HCT116 (cell line): ENCODE data around the gene FHIT.

Source experiments
- ATF3 ChIP-seq: IDR thresholded peaks from 2 replicates; pipeline ENCODE4 v1.6.1; 2012
- CEBPB ChIP-seq: IDR thresholded peaks from 2 replicates; pipeline ENCODE4 v1.6.1; 2012; ENCODE audit warnings: low read depth
- CTCF ChIP-seq, 3 experiments: fragments of 200-600 bp in 1 of 3; sonication (generic) in 1 of 3; IDR thresholded peaks in 2 of 3; conservative IDR thresholded peaks in 1 of 3; 2 replicates each; pipeline ENCODE4 v1.5.1; 2012 to 2017; ENCODE audit warnings: low read depth in 2 of 3, low read length in 2 of 3, antibody characterized with exemption in 1 of 3, borderline replicate concordance in 1 of 3, control low read depth in 1 of 3, mild to moderate bottlenecking in 1 of 3, mixed read lengths in 1 of 3, mixed run types in 1 of 3, moderate library complexity in 1 of 3; ENCODE audit not compliant: insufficient read depth in 1 of 3
- EZH2 ChIP-seq: fragments of 200-600 bp; sonication (generic); IDR thresholded peaks from 2 replicates; pipeline ENCODE4 v1.6.1; 2017; ENCODE audit warnings: antibody characterized with exemption, mixed run types
- EZH2phosphoT487 ChIP-seq: fragments of 200-600 bp; IDR thresholded peaks from 2 replicates; pipeline ENCODE4 v1.6.1; 2018; ENCODE audit warnings: antibody characterized with exemption, borderline replicate concordance
- YY1 ChIP-seq: IDR thresholded peaks from 2 replicates; pipeline ENCODE4 v1.6.1; 2011; ENCODE audit warnings: low read length, low read depth, moderate library complexity, mild to moderate bottlenecking; ENCODE audit not compliant: insufficient replicate concordance; ENCODE audit errors: extremely low read depth
- ZNF274 ChIP-seq: fragments of 200-500 bp; sonication (Bioruptor generic); IDR thresholded peaks from 2 replicates; pipeline ENCODE4 v1.6.1; 2014; ENCODE audit warnings: mild to moderate bottlenecking, low read depth, low read length, inconsistent platforms

- no peak for TF ChIP-seq CTCF (IDR thresholded peaks at IDR 0.05 in 2 of 3, conservative IDR thresholded peaks at IDR 0.05 in 1 of 3; ENCODE audit: borderline replicate concordance in 1 of 3, insufficient read depth in 1 of 3, low read depth in 2 of 3, low read length in 2 of 3)
- TF ChIP-seq YY1: no peak
- TF ChIP-seq ATF3: no peak
- TF ChIP-seq ZNF274: no peak
- TF ChIP-seq CEBPB: no peak
- TF ChIP-seq EZH2: no peak
- no peak for TF ChIP-seq EZH2phosphoT487
Observed at GRCh38 chr3:60551455-60552209, 699.6 kb downstream of the FHIT start.
